HepG2 (cell line): ENCODE data around the gene EPN2. TPM values are rescaled to one million over a fixed set of nuclear protein-coding genes. Genes with fewer than 3 reads are reported as not detected.
A peak's percentile ranks its signal among the peaks of the same experiment; 100 is the strongest.

ENCODE experiments used
- CSRNP2 ChIP-seq: sonication (generic); formaldehyde crosslinking; conservative IDR thresholded peaks from 2 replicates; pipeline ENCODE4 v1.8.0; 2022; ENCODE audit warnings: low read depth, missing genetic modification reagents
- DDIT3 ChIP-seq: sonication (generic); formaldehyde crosslinking; IDR thresholded peaks from 2 replicates; pipeline ENCODE4 v1.4.0; 2020; ENCODE audit warnings: mild to moderate bottlenecking, missing genetic modification reagents
- EEA1 ChIP-seq: sonication (generic); formaldehyde crosslinking; IDR thresholded peaks from 2 replicates; pipeline ENCODE4 v1.5.1; 2020; ENCODE audit warnings: mild to moderate bottlenecking, missing genetic modification reagents, borderline replicate concordance
- FOXC1 ChIP-seq: sonication (generic); formaldehyde crosslinking; IDR thresholded peaks from 2 replicates; pipeline ENCODE4 v1.8.0; 2022; ENCODE audit warnings: mild to moderate bottlenecking, missing genetic modification reagents, borderline replicate concordance
- HNRNPUL1 ChIP-seq: fragments of 200-400 bp; formaldehyde crosslinking; IDR thresholded peaks from 2 replicates; pipeline ENCODE4 v1.6.1; 2017; ENCODE audit warnings: low read depth, mild to moderate bottlenecking, low read length, moderate library complexity
- KLF13 ChIP-seq: sonication (generic); formaldehyde crosslinking; IDR thresholded peaks from 2 replicates; pipeline ENCODE4 v1.4.0; 2020; ENCODE audit warnings: mild to moderate bottlenecking, missing genetic modification reagents
- MAFK ChIP-seq, 2 experiments: IDR thresholded peaks in 1 of 2; conservative IDR thresholded peaks in 1 of 2; 2 replicates each; pipeline ENCODE4 v1.6.1; 2011; ENCODE audit warnings: improper control_type of control experiment in 2 of 2, low read length in 2 of 2
- MYPOP ChIP-seq: sonication (generic); formaldehyde crosslinking; IDR thresholded peaks from 2 replicates; pipeline ENCODE4 v1.8.1; 2023; ENCODE audit warnings: mild to moderate bottlenecking, moderate library complexity, missing genetic modification reagents
- NRL ChIP-seq: sonication (generic); formaldehyde crosslinking; IDR thresholded peaks from 2 replicates; pipeline ENCODE4 v1.5.0; 2020; ENCODE audit warnings: missing genetic modification reagents, mild to moderate bottlenecking, moderate library complexity, borderline replicate concordance
- PHB2 ChIP-seq: fragments of 450-650 bp; IDR thresholded peaks from 2 replicates; pipeline ENCODE4 v1.6.1; 2018; ENCODE audit not compliant: partially characterized antibody
- RARA ChIP-seq: IDR thresholded peaks from 2 replicates; pipeline ENCODE4 v1.6.1; 2016; ENCODE audit warnings: missing genetic modification reagents, missing compliant biosample characterization
- SIN3A ChIP-seq: IDR thresholded peaks from 2 replicates; pipeline ENCODE4 v1.6.1; 2011; ENCODE audit warnings: low read depth, mild to moderate bottlenecking, control low read depth, low read length, borderline replicate concordance
- SRSF9 ChIP-seq: fragments of 200-400 bp; formaldehyde crosslinking; IDR thresholded peaks from 2 replicates; pipeline ENCODE4 v1.6.1; 2018; ENCODE audit warnings: borderline replicate concordance, mild to moderate bottlenecking, low read depth, low read length; ENCODE audit not compliant: insufficient read depth, poor library complexity, severe bottlenecking
- TBP ChIP-seq: sonication (generic); formaldehyde crosslinking; IDR thresholded peaks from 2 replicates; pipeline ENCODE4 v1.5.0; 2020; ENCODE audit warnings: missing genetic modification reagents
- TFE3 ChIP-seq: IDR thresholded peaks from 2 replicates; pipeline ENCODE4 v1.6.1; 2016
- TRIM24 ChIP-seq: sonication (generic); formaldehyde crosslinking; IDR thresholded peaks from 2 replicates; pipeline ENCODE4 v1.8.0; 2022; ENCODE audit warnings: mild to moderate bottlenecking, missing genetic modification reagents
- U2AF1 ChIP-seq: fragments of 200-400 bp; formaldehyde crosslinking; optimal IDR thresholded peaks from 2 replicates; pipeline ENCODE3; 2017; ENCODE audit warnings: mild to moderate bottlenecking, low read depth, low read length
- ZBTB21 ChIP-seq: sonication (generic); formaldehyde crosslinking; IDR thresholded peaks from 2 replicates; pipeline ENCODE4 v1.4.0; 2020; ENCODE audit warnings: missing genetic modification reagents
- ZFAT ChIP-seq: sonication (generic); formaldehyde crosslinking; conservative IDR thresholded peaks from 2 replicates; pipeline ENCODE4 v1.8.1; 2023; ENCODE audit warnings: missing genetic modification reagents, inconsistent platforms
- ZNF12 ChIP-seq: sonication (generic); formaldehyde crosslinking; IDR thresholded peaks from 2 replicates; pipeline ENCODE4 v1.5.0; 2020; ENCODE audit warnings: missing genetic modification reagents
- ZNF326 ChIP-seq: sonication (generic); formaldehyde crosslinking; IDR thresholded peaks from 2 replicates; pipeline ENCODE4 v1.4.0; 2020; ENCODE audit warnings: missing genetic modification reagents, borderline replicate concordance
- ZNF335 ChIP-seq: sonication (generic); formaldehyde crosslinking; IDR thresholded peaks from 2 replicates; pipeline ENCODE4 v1.4.0; 2020; ENCODE audit warnings: missing genetic modification reagents
- ZNF572 ChIP-seq: sonication (generic); formaldehyde crosslinking; IDR thresholded peaks from 2 replicates; pipeline ENCODE4 v1.5.1; 2020; ENCODE audit warnings: mild to moderate bottlenecking, missing genetic modification reagents
- ZNF781 ChIP-seq: sonication (generic); formaldehyde crosslinking; IDR thresholded peaks from 2 replicates; pipeline ENCODE4 v1.5.1; 2020; ENCODE audit warnings: borderline replicate concordance, mild to moderate bottlenecking, missing genetic modification reagents; ENCODE audit errors: not compliant biosample characterization
- ZNF839 ChIP-seq: sonication (generic); formaldehyde crosslinking; IDR thresholded peaks from 2 replicates; pipeline ENCODE4 v1.4.0; 2020; ENCODE audit warnings: missing genetic modification reagents, mild to moderate bottlenecking, borderline replicate concordance
- polyA plus RNA-seq, 8 experiments: library from polyadenylated mRNA; depleted of rRNA in 3 of 8; stranded (reverse) in 7 of 8; unstranded in 1 of 8; fragments of >200 nt; fragmentation: Illumina TruSeq in 4 of 8; extraction: Trizol in 4 of 8; gene quantifications; 2 replicates each; pipeline versions ENCODE4 v1.2.1 to v1.2.3, GENCODE V29; 2011 to 2016; ENCODE audit warnings: low read depth in 4 of 8, missing spikeins in 1 of 8, mixed read lengths in 1 of 8; ENCODE audit not compliant: insufficient read depth in 1 of 8
- total RNA-seq, 5 experiments: library from RNA; depleted of rRNA; stranded (reverse); fragments of >200 nt; fragmentation: Illumina TruSeq; extraction: Trizol; gene quantifications; 2 replicates each; pipeline ENCODE4 v1.2.3, GENCODE V29; 2016; ENCODE audit warnings: low read depth in 1 of 5

The EPN2 gene
- total and polyA plus RNA-seq, 2 of the 13 experiments (the other 11 are each of a cell fraction or from before 2014, with no cell fraction given): 7.8 to 19.2 TPM

GRCh38 chr17:19364699-19365498 is 127.7 kb downstream of the EPN2 start (continued):
- TF ChIP-seq DDIT3 (CRISPR knock-in tag): no peak
- no peak for TF ChIP-seq ZNF839 (CRISPR knock-in tag)
- TF ChIP-seq HNRNPUL1: no peak
- TF ChIP-seq SRSF9: no peak
- no peak for TF ChIP-seq FOXC1 (CRISPR knock-in tag)
- no peak for TF ChIP-seq MYPOP (CRISPR knock-in tag)
- TF ChIP-seq ZNF335 (CRISPR knock-in tag): no peak
- TF ChIP-seq MAFK (conservative IDR thresholded peaks at IDR 0.05 in 1 of 2, IDR thresholded peaks at IDR 0.05 in 1 of 2; ENCODE audit: low read length in 2 of 2): no peak
- TF ChIP-seq ZNF781: no peak
- no peak for TF ChIP-seq ZNF326 (CRISPR knock-in tag)
- 0 out of 2 replicates have a peak, but pooled peaks have one; percentile 10 for TF ChIP-seq RARA
- no peak for TF ChIP-seq PHB2
- peak; percentile 71; the same call in 1 of the 2 replicates for TF ChIP-seq NRL (CRISPR knock-in tag)
- no peak for TF ChIP-seq ZFAT (CRISPR knock-in tag)
- no peak for TF ChIP-seq U2AF1
- TF ChIP-seq ZBTB21 (CRISPR knock-in tag): no peak
- no peak for TF ChIP-seq TRIM24 (CRISPR knock-in tag)
- TF ChIP-seq EEA1 (CRISPR knock-in tag): 0 out of 2 replicates have a peak, but pooled peaks have one; percentile 10
- no peak for TF ChIP-seq TFE3 (CRISPR knock-in tag)
- no peak for TF ChIP-seq TBP (CRISPR knock-in tag)
- no peak for TF ChIP-seq ZNF12 (CRISPR knock-in tag)
- TF ChIP-seq KLF13 (CRISPR knock-in tag): no peak
- TF ChIP-seq CSRNP2: no peak
- TF ChIP-seq ZNF572 (CRISPR knock-in tag): no peak
- TF ChIP-seq SIN3A: no peak
